ENCODE results near the gene GRK5. TPM values are rescaled to one million over a fixed set of nuclear protein-coding genes. Genes with fewer than 3 reads are reported as not detected.

The GRK5 gene
- total RNA-seq, 1 experiment from 2014 or later: 58.2 TPM

- no peaks in the 10 kb centered on the region for H3K36me3 ChIP-seq (ENCODE audit: insufficient read depth, low read length, poor library complexity, severe bottlenecking)
- no peaks in the 10 kb centered on the region for H3K9me3 ChIP-seq (ENCODE audit: low read depth, low read length, poor library complexity, severe bottlenecking)
- TF ChIP-seq EZH2 (IDR thresholded peaks at IDR 0.05; ENCODE audit: borderline replicate concordance, low read depth, low read length, poor library complexity, severe bottlenecking): no peak
- no peak for TF ChIP-seq CTCF (conservative IDR thresholded peaks at IDR 0.05; ENCODE audit: low read depth, low read length)
- ChIA-PET POLR2A (ENCODE audit: low non-redundant PET) (no interaction called here), CTCF (no interaction called here)
- H3K4me1 ChIP-seq (ENCODE audit: insufficient read depth, low read length, poor library complexity, severe bottlenecking): peaks cover 8% of the 10 kb centered on the region
- no peaks in the 10 kb centered on the region for H3K27me3 ChIP-seq (replicated peaks; ENCODE audit: insufficient read depth, low read depth, low read length, poor library complexity)
- H3K27ac ChIP-seq (ENCODE audit: low read depth, low read length, poor library complexity, severe bottlenecking): no peak overlapping the region
- no peak overlapping the region for H3K4me3 ChIP-seq (ENCODE audit: low read depth, low read length, poor library complexity, severe bottlenecking)
- no peak for DNase-seq (ENCODE audit: low spot score)
- intact Hi-C loops (cut with micrococcal nuclease; ENCODE audit: unreplicated experiment): no loop called here
- BruUV-seq (replicated peaks): no TSS peak
These were observed 100.7 kb downstream of the GRK5 start for GRCh38 chr10:119308089-119308488.

GRCh38 chr10:119308551-119309422, 101.4 kb downstream of the GRK5 start:
- H3K4me1 ChIP-seq (ENCODE audit: insufficient read depth, low read length, poor library complexity, severe bottlenecking): peaks cover 8% of the 10 kb centered on the region
- TF ChIP-seq CTCF (conservative IDR thresholded peaks at IDR 0.05; ENCODE audit: low read depth, low read length): no peak
- no peak for TF ChIP-seq EZH2 (IDR thresholded peaks at IDR 0.05; ENCODE audit: borderline replicate concordance, low read depth, low read length, poor library complexity, severe bottlenecking)
- no peaks in the 10 kb centered on the region for H3K36me3 ChIP-seq (ENCODE audit: insufficient read depth, low read length, poor library complexity, severe bottlenecking)
- H3K27ac ChIP-seq (ENCODE audit: low read depth, low read length, poor library complexity, severe bottlenecking): peak overlapping the region; percentile 42
- CTCF ChIA-PET: no interaction called here
- H3K27me3 ChIP-seq (replicated peaks; ENCODE audit: insufficient read depth, low read depth, low read length, poor library complexity): no peaks in the 10 kb centered on the region
- POLR2A ChIA-PET (ENCODE audit: low non-redundant PET): no interaction called here
- no TSS peak for BruUV-seq (replicated peaks)
- H3K4me3 ChIP-seq (ENCODE audit: low read depth, low read length, poor library complexity, severe bottlenecking): no peak overlapping the region
- intact Hi-C loops (cut with micrococcal nuclease; ENCODE audit: unreplicated experiment): no loop called here
- DNase-seq (ENCODE audit: low spot score): no peak
- no peaks in the 10 kb centered on the region for H3K9me3 ChIP-seq (ENCODE audit: low read depth, low read length, poor library complexity, severe bottlenecking)

- peaks cover 8% of the 10 kb centered on the region for H3K4me1 ChIP-seq (ENCODE audit: insufficient read depth, low read length, poor library complexity, severe bottlenecking)
- CTCF ChIA-PET: no interaction called here
- peak overlapping the region; percentile 42 for H3K27ac ChIP-seq (ENCODE audit: low read depth, low read length, poor library complexity, severe bottlenecking)
- POLR2A ChIA-PET (ENCODE audit: low non-redundant PET): no interaction called here
- TF ChIP-seq CTCF (conservative IDR thresholded peaks at IDR 0.05; ENCODE audit: low read depth, low read length): no peak
- no peak for TF ChIP-seq EZH2 (IDR thresholded peaks at IDR 0.05; ENCODE audit: borderline replicate concordance, low read depth, low read length, poor library complexity, severe bottlenecking)
- H3K27me3 ChIP-seq (replicated peaks; ENCODE audit: insufficient read depth, low read depth, low read length, poor library complexity): no peaks in the 10 kb centered on the region
- no peak overlapping the region for H3K4me3 ChIP-seq (ENCODE audit: low read depth, low read length, poor library complexity, severe bottlenecking)
- no TSS peak for BruUV-seq (replicated peaks)
- DNase-seq (ENCODE audit: low spot score): no peak
- H3K9me3 ChIP-seq (ENCODE audit: low read depth, low read length, poor library complexity, severe bottlenecking): no peaks in the 10 kb centered on the region
- intact Hi-C loops (cut with micrococcal nuclease; ENCODE audit: unreplicated experiment): no loop called here
- H3K36me3 ChIP-seq (ENCODE audit: insufficient read depth, low read length, poor library complexity, severe bottlenecking): no peaks in the 10 kb centered on the region
These were observed 102.0 kb downstream of the GRK5 start for GRCh38 chr10:119309423-119309770.
